HepG2 (cell line): ENCODE data around the gene HYAL2. TPM values are rescaled to one million over a fixed set of nuclear protein-coding genes. Genes with fewer than 3 reads are reported as not detected.
A peak's percentile ranks its signal among the peaks of the same experiment; 100 is the strongest.

Experiments used
- ARNT ChIP-seq: fragments of 450-650 bp; IDR thresholded peaks from 2 replicates; pipeline ENCODE4 v1.6.1; 2017
- ATRX ChIP-seq: sonication (generic); formaldehyde crosslinking; IDR thresholded peaks from 2 replicates; pipeline ENCODE4 v1.4.0; 2020; ENCODE audit warnings: missing genetic modification reagents, borderline replicate concordance
- DNMT1 ChIP-seq: sonication (generic); formaldehyde crosslinking; IDR thresholded peaks from 2 replicates; pipeline ENCODE4 v1.5.1; 2020; ENCODE audit warnings: mild to moderate bottlenecking, missing genetic modification reagents
- E2F2 ChIP-seq: sonication (generic); formaldehyde crosslinking; IDR thresholded peaks from 2 replicates; pipeline ENCODE4 v1.4.0; 2020; ENCODE audit warnings: missing genetic modification reagents, borderline replicate concordance
- EED ChIP-seq: sonication (generic); formaldehyde crosslinking; IDR thresholded peaks from 2 replicates; pipeline ENCODE4 v1.5.0; 2020; ENCODE audit warnings: mild to moderate bottlenecking, missing genetic modification reagents
- HNRNPL ChIP-seq: fragments of 200-400 bp; formaldehyde crosslinking; IDR thresholded peaks from 2 replicates; pipeline ENCODE4 v1.6.1; 2017; ENCODE audit warnings: mild to moderate bottlenecking, low read depth, low read length
- MXI1 ChIP-seq: IDR thresholded peaks from 3 replicates; pipeline ENCODE4 v1.6.1; 2012; ENCODE audit warnings: low read depth, low read length, inconsistent platforms, borderline replicate concordance
- NR3C1 ChIP-seq: sonication (generic); formaldehyde crosslinking; IDR thresholded peaks from 2 replicates; pipeline ENCODE4 v1.4.0; 2020; ENCODE audit warnings: missing genetic modification reagents
- PATZ1 ChIP-seq: sonication (generic); formaldehyde crosslinking; IDR thresholded peaks from 2 replicates; pipeline ENCODE4 v1.4.0; 2020; ENCODE audit warnings: missing genetic modification reagents
- POLR2AphosphoS5 ChIP-seq: IDR thresholded peaks from 2 replicates; pipeline ENCODE4 v1.6.1; 2012; ENCODE audit warnings: low read depth, low read length
- RBM39 ChIP-seq: fragments of 200-400 bp; formaldehyde crosslinking; IDR thresholded peaks from one replicate; pipeline ENCODE4 v1.6.1; 2018; ENCODE audit warnings: antibody characterized with exemption, mild to moderate bottlenecking, low read depth, low read length; ENCODE audit not compliant: poor library complexity, severe bottlenecking
- RFX1 ChIP-seq: fragments of 450-650 bp; IDR thresholded peaks from 2 replicates; pipeline ENCODE4 v1.6.1; 2017
- RFXANK ChIP-seq: IDR thresholded peaks from 2 replicates; pipeline ENCODE4 v1.6.1; 2016
- TOE1 ChIP-seq: sonication (generic); formaldehyde crosslinking; IDR thresholded peaks from 2 replicates; pipeline ENCODE4 v1.4.0; 2020; ENCODE audit warnings: mild to moderate bottlenecking, missing genetic modification reagents
- ZFP1 ChIP-seq: IDR thresholded peaks from 2 replicates; pipeline ENCODE4 v1.6.1; 2016
- ZHX2 ChIP-seq, 2 experiments: sonication (generic) in 1 of 2; formaldehyde crosslinking in 1 of 2; IDR thresholded peaks; 2 replicates each; pipeline versions ENCODE4 v1.6.1 to v1.9.0; 2014 to 2022; ENCODE audit warnings: antibody characterized with exemption in 1 of 2, borderline replicate concordance in 1 of 2, inconsistent platforms in 1 of 2, low read depth in 1 of 2, missing genetic modification reagents in 1 of 2
- ZNF468 ChIP-seq: sonication (generic); formaldehyde crosslinking; IDR thresholded peaks from 2 replicates; pipeline ENCODE4 v1.8.0; 2022; ENCODE audit warnings: mild to moderate bottlenecking, moderate library complexity, missing genetic modification reagents
- ZNF577 ChIP-seq: sonication (generic); formaldehyde crosslinking; IDR thresholded peaks from 2 replicates; pipeline ENCODE4 v1.4.0; 2020; ENCODE audit warnings: mild to moderate bottlenecking, low read depth, missing genetic modification reagents, borderline replicate concordance
- ZNF75D ChIP-seq: sonication (generic); formaldehyde crosslinking; IDR thresholded peaks from 2 replicates; pipeline ENCODE4 v1.8.1; 2023; ENCODE audit warnings: missing genetic modification reagents, mild to moderate bottlenecking, borderline replicate concordance
- ZNF816 ChIP-seq: sonication (generic); formaldehyde crosslinking; IDR thresholded peaks from 2 replicates; pipeline ENCODE4 v1.8.0; 2022; ENCODE audit warnings: missing genetic modification reagents, mild to moderate bottlenecking, borderline replicate concordance
- ZNF839 ChIP-seq: sonication (generic); formaldehyde crosslinking; IDR thresholded peaks from 2 replicates; pipeline ENCODE4 v1.4.0; 2020; ENCODE audit warnings: missing genetic modification reagents, mild to moderate bottlenecking, borderline replicate concordance
- ZSCAN21 ChIP-seq: sonication (generic); formaldehyde crosslinking; IDR thresholded peaks from 2 replicates; pipeline ENCODE4 v1.8.0; 2022; ENCODE audit warnings: mild to moderate bottlenecking, missing genetic modification reagents, moderate library complexity, borderline replicate concordance
- polyA plus RNA-seq, 8 experiments: library from polyadenylated mRNA; depleted of rRNA in 3 of 8; stranded (reverse) in 7 of 8; unstranded in 1 of 8; fragments of >200 nt; fragmentation: Illumina TruSeq in 4 of 8; extraction: Trizol in 4 of 8; gene quantifications; 2 replicates each; pipeline versions ENCODE4 v1.2.1 to v1.2.3, GENCODE V29; 2011 to 2016; ENCODE audit warnings: low read depth in 4 of 8, missing spikeins in 1 of 8, mixed read lengths in 1 of 8; ENCODE audit not compliant: insufficient read depth in 1 of 8
- total RNA-seq, 5 experiments: library from RNA; depleted of rRNA; stranded (reverse); fragments of >200 nt; fragmentation: Illumina TruSeq; extraction: Trizol; gene quantifications; 2 replicates each; pipeline ENCODE4 v1.2.3, GENCODE V29; 2016; ENCODE audit warnings: low read depth in 1 of 5

The HYAL2 gene
- total and polyA plus RNA-seq, 2 of the 13 experiments (the other 11 are each of a cell fraction or from before 2014, with no cell fraction given): 76.2 to 102 TPM

- no peak for TF ChIP-seq HNRNPL
- peak; percentile 95 for TF ChIP-seq PATZ1 (CRISPR knock-in tag)
- TF ChIP-seq RFX1: no peak
- TF ChIP-seq RFXANK (CRISPR knock-in tag): 0 out of 2 replicates have a peak, but pooled peaks have one; percentile 20
- no peak for TF ChIP-seq RBM39
- TF ChIP-seq NR3C1: no peak
- no peak for TF ChIP-seq DNMT1 (CRISPR knock-in tag)
- TF ChIP-seq TOE1: 0 out of 2 replicates have a peak, but pooled peaks have one; percentile 50
- TF ChIP-seq ZNF816 (CRISPR knock-in tag): no peak
- peak; percentile 61; the same call in 1 of the 2 replicates for TF ChIP-seq ZSCAN21 (CRISPR knock-in tag)
- no peak for TF ChIP-seq ZHX2 (IDR thresholded peaks at IDR 0.05; ENCODE audit: low read depth)
- TF ChIP-seq ZHX2 (CRISPR knock-in tag; IDR thresholded peaks at IDR 0.05; ENCODE audit: borderline replicate concordance): no peak
- TF ChIP-seq ZFP1: no peak
- TF ChIP-seq POLR2AphosphoS5: no peak
- no peak for TF ChIP-seq E2F2 (CRISPR knock-in tag)
- peak; percentile 67; the same call in 1 of the 3 replicates for TF ChIP-seq MXI1
- TF ChIP-seq ATRX (CRISPR knock-in tag): no peak
- TF ChIP-seq ARNT: no peak
- no peak for TF ChIP-seq ZNF839 (CRISPR knock-in tag)
- TF ChIP-seq EED (CRISPR knock-in tag): no peak
- no peak for TF ChIP-seq ZNF468 (CRISPR knock-in tag)
- no peak for TF ChIP-seq ZNF75D (CRISPR knock-in tag)
- TF ChIP-seq ZNF577 (CRISPR knock-in tag): no peak
Observed at GRCh38 chr3:50324351-50325112, 2.0 kb upstream of the HYAL2 start (continued).
